GM18870 (cell line): ENCODE results near the gene LMTK2.
A peak's percentile ranks its signal among the peaks of the same experiment; 100 is the strongest.

ENCODE experiments used
- ATAC-seq: cut with Tn5 transposase; IDR thresholded peaks from one replicate; pipeline ENCODE4 v1.9.1; 2021; ENCODE audit warnings: moderate library complexity; ENCODE audit not compliant: unreplicated experiment

The LMTK2 gene

GRCh38 chr7:98215561-98216495, 109.2 kb downstream of the LMTK2 start:
- ATAC-seq = no peak

DNA sequence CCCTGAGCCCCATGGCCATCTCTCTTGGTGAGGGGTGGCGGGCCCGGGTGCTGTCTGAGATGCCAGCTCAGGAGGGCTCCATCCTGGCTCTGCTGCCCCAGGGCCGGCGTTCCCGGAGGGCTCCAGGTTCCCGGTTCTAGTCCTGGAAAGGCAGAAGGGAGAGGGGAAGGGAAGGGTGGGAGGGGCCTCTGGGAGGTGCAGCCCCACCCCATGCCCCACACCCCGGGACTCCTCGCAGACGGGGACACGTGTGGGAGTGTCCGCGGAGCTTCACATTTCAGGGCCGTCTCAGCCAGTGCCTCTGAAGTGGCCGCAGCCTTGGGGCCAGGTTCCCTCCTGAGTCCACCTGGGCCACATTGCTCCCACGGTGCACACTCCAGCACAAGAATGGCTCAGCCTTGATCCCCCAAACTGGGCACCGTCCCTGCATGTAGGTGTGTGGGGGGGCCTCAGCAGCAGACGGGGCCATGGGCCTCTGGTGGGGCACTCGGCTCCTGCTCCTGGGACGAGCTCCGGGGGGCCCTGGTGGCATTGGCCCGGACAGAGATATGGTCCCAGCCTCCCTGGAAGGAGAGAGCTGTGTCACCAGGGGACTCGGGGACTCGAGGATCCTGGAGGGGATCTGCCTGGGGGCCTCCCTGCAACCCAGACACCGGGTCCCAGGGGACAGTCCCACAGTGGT, 110.4 kb downstream of the LMTK2 start:
- no peak for ATAC-seq

DNA sequence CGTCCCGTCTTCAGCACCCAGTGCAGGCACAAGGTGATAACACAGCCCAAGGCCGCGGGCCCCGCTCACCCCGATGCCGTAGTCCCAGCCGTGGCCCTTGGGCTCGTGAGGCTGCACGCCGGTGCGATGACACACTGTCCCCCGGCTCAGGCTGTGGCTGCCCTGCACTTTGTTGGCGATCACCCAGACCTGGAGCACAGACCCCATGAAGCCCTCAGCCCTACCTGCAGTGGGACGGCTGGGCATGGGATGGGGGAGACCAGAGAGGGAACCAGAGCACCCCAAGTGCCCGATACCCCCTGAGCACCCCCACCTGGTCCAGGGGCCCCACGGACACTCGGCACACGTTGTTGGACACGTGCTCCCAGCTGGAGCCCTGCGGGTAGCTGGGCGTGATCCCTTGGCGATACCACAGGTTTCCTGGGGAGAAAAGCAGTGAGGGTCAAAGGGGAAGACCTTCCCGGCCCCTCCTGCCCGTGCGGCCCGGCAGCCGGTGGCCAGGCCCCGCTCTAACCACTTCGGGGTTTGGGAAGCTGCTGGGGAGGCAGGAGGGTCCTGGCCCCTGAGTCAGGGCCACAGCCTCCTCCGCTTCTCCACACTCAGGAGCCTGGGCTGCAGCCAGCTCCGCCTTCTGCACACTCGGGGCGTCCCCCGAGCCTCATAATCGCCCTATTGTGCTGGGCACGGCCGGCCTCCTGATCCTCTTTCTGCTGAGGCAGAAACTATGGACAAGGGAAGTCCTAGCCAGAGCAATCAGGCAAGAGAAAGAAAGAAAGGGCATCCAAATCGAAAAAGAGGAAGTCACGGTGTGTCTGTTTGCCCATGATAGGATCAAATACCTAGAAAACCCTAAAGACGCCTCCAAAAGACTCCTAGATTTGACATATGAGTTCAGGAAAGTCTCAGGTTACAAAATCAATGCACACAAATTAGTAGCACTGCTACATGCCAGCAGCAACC, 111.2 kb downstream of the LMTK2 start:
- no peak for ATAC-seq

DNA sequence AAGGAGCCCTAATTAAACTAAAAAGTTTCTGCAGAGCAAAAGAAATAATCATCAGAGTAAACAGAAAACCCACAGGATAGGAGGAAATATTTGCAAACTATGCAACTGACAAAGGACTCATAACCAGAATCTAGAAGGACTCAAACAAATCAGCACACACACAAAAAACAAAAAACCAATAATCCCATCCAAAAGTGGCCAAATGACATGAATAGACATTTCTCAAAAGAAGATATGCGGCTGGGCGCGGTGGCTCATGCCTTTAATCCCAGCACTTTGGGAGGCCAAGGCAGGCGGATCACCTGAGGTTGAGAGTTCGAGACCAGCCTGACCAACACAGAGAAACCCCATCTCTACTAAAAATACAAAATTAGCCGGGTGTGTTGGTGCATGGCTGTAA, 112.7 kb downstream of the LMTK2 start:
- peak; percentile 27 for ATAC-seq

DNA sequence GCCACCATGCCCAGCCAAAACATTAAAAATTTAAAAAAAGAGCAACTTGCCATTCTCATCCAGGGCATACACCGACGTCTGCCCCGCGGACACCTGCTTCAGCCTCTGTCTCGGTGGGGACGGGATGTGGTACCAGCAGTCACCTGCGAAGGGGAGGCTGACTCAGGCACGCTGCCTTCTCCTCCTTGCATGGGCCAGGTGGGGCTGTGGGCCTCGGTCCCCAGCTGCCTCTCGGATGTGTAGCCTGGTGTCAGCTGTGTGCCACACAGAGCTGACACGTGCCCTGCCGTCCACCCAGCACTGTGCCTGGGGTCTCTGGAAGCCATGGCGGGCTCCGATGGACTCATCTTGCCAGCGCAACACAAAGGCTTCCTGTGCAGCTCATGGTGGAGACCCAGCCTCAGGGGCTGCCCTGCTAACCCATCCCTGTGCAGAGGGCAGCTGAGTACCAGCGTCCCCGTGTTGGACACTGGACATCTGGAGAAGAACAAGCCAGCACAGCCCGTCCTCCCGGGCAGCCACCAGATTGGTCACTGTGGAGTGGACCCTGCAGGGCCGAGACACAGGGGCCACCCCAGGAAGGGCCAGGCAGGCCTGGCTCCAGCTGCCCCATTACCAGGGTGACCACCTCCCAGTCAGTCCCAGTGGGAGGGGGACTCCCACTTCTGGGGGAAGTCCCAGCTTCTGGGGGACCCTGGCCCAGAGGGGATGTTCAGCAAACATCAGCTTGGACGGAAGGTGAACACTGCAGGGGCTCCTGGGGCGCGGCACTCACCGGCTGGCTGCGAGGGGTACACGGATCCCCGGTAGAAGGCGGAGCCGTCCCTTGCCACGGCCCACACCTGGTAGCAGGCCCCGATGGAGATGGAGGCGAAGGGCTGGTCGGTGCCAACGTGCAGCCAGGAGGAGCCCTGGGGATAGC, 115.2 kb downstream of the LMTK2 start:
- no peak for ATAC-seq

GRCh38 chr7:98222533-98223195, 116.0 kb downstream of the LMTK2 start:
- no peak for ATAC-seq

DNA sequence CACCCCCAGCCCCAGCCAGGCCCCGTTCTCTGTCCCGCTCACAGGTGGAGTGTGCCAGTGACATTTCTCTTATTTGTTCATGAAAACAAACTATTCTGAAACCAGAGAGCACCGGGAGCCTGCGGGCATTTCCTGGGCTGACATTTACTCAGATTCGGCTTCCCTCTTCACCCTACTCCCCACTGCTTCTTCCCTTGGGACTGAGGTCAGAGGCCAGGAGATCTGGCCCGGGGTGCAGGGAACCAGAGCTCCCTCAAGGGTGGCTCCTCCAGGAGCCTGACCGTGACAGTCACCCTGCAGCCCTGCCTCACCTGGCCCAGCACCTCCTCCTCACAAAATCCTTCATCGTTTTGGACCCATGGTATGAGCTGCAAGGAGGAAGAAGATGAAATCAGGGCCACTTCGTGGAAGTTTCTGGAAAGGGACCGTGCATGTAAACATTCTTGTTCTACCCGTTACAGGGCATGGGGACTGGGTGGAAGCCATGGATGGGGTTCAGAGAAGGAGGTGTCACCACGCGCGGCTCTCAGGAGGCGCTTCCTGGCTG, 116.8 kb downstream of the LMTK2 start:
- no peak for ATAC-seq

DNA sequence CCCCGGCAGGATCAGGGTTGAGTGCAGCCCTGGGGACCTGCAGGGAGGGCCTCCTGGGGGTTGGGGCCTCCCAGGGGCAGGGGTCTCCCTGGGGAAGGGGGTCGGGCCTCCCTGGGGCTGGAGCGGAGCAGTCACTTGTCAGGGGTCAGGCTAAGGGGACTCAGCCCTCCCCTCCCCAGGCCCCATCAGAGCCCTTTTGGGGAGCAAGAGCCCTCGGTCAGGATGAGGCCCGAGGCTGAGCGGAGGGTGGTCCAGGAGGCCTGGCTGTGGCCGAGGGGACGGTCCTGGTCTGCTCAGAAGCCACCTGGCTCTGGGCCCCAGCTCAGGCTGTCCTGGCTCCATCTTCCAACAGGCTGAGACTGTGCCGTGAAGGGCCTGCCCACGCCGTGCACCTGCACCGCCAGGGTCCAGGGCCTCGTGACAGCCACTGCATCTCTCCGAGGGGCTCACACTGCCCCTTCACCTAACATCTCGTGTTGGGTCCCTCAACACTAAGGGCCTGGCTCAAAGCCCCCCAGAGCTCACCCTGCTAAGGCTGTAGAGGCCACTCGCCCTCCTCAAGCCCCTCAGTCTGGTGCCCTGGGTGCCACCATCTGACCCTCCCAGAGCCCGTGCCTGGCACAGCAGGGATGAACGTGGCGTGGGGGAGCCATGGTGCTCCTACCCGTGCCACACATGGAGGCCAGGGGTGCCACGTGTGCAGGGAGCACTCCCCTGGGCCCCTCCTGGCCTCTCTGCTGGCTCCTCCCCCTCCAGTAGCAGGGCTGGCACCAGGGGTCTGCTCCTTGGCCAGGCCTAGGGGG, 117.4 kb downstream of the LMTK2 start:
- ATAC-seq = no peak

GRCh38 chr7:98224701-98225181, 118.1 kb downstream of the LMTK2 start:
- no peak for ATAC-seq

GRCh38 chr7:98225913-98226614, 119.4 kb downstream of the LMTK2 start:
- no peak for ATAC-seq

DNA sequence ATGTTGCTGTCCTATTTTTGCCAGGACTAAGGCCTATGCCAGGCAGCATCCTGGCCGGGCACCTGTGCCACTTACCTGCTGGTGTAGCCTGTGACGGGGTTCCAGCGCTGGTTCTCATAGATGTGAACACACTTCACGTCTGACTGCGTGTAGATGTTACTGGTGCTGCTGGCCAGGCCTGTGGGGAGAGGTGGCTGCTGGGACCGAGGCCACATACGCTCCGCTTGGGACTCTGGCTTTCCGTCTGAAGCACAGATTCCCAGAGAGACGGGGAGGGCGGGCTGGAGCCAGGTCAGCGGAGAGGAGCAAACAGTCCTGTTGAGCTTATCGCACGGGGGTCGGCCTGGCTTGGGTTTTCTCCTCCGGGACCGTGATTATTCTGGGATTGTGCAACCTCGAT, 121.3 kb downstream of the LMTK2 start:
- ATAC-seq = no peak

- ATAC-seq = no peak
These were observed 122.1 kb downstream of the LMTK2 start for GRCh38 chr7:98228801-98229200.

DNA sequence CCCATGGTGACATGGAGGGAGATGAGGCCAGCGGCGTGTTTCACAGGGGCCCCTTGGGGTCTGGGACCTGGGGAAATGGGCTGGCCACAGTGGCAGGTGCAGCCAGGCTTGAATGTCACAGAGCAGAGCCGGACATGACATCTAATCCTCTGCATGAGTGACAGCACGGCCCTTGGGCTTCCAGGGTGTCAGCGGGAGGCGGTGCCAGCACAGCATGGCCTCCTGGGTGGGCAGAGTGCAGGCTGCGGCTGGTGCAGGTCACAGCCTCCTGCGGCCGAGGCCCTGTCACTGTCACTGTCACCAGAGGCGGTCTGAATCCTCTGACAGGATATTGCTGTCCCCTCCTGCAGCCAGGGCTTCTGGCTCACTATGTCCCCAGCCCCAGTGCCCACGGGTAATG, 122.8 kb downstream of the LMTK2 start:
- no peak for ATAC-seq

DNA sequence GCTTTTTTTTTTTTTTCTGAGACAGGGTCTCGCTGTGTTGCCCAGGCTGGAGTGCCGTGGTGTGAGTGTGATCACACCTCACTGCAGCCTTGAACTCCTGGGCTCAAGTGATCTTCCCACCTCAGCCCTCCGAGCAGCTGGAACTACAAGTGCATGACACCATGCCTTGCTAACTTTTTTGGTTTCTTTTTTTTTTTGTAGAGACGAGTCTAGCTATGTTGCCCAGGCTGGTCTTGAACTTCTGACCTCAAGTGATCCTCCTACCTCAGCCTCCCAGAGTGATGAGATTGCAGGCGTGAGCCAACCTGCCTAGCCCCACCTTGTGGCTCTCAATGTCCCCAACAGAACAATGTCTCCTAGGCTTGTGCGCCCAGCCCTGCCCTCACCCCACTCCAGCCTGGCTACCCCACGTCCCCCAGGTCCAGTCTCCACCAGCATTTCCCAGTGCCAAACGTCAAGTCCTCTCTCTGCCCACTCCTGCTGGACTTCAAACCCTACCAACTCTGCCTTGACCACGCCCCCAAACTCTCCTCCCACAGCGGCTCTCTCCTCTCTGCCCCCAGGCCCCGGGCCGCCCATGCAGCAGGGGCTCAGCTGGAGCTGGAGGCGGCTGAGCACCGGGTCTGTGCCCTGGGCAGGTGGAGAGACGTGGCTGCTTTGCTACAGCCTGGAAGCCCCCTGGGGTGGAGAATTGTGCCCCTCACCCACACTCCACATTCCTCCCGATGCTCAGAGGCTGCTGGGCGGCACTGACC, 123.5 kb downstream of the LMTK2 start:
- ATAC-seq = no peak

DNA sequence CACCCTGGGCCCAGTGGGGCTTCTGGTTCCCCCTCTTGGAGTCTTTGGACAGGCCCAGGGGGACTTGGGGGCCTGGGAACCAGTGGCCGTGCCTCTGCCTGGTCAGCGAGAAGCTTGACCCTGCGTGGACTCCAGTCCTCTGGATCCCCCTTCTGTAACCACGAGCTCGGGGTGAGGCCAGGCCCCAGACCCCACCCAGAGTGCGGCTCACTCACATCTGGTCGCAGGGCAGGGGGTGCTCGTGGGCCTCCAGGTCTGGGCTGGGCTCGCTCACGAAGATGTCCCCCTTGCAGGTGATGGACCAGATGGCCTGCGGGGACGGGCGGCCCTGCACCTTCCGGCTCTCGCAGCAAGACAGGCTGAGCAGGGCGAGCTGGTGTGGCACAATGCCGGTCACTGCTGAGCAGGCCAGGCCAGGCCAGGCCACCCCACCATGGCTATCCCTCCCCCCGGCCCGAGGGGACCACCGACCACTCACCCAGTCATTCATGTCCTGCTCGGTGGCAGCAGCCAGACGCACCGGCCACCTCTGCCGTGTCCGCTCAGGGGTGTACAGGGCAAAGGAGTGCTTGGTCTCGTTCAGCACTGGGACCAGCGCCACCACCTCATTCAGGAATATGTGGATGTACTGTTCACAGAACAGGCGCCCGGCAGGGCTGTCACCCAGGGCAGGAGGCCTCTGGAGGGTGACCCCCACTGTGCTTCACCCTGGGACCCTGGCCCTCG, 124.2 kb downstream of the LMTK2 start:
- no peak for ATAC-seq
